HTR-8/SVneo (cell line): ENCODE data around the gene PKLR.
A peak's percentile ranks its signal among the peaks of the same experiment; 100 is the strongest.
"Not testable (repeated sequence)": the region's sequence is repeated elsewhere in the genome, so short reads cannot be mapped to it uniquely, and the experiment has no call there.

Experiments used
- DNase-seq: peaks from one replicate; pipeline ENCODE4 v3.0.0; 2011; ENCODE audit warnings: low spot score, mixed read lengths; ENCODE audit not compliant: insufficient read length
- FAIRE-seq: peaks from 2 replicates; lab custom pipeline; 2011; peaks lifted over from hg19 to GRCh38; lab: Jason Lieb, UNC

The PKLR gene

DNA sequence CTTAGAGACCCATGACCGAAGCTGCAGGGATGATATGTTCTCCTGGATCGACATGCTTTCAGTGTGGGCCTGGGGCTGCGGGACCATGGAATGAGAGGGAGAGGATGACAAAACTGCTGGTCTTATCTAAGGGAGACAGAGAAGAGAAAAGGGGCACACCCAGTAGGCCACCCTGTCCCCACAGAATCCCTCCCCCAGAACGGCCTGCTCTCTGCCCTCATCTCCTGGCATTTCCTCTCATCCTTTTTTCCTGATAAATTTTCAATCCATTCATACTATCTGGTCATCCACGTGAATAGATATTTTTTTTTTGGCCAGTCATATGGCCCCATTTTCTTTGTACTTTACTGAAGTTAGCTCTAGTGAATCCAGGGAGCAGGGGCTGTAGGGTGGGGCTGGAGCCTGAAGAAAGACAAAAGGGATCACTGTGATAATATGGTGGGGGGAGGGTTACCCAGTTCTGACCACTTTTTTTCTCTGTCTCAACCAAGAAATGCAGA is at the start of gene PKLR:
Gene PKLR (minus strand): TSS at position 97 of the 500 bp plus-strand sequence. CDS start 43 bp downstream, at position 54.
- no peak for DNase-seq
- FAIRE-seq: no peak

DNA sequence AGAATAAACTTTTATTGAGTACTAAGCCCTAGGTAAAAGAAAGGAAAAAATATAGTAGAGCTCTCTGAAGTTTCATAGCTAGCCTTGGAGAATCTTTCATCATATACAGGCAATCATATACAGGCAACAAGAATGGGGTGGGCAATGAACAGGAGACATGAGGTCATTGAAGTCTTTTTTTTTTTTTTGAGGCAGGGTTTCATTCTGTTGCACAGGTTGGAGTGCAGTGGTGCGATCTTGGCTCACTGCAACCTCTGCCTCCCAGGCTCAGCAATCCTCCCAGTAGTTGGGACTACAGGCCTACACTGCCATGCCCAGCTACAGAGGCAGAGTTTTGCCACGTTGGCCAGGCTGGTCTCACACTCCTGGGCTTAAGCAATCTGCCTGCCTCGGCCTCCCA is 41.6 kb upstream of the PKLR start:
- FAIRE-seq (no peak), DNase-seq (no peak)

DNA sequence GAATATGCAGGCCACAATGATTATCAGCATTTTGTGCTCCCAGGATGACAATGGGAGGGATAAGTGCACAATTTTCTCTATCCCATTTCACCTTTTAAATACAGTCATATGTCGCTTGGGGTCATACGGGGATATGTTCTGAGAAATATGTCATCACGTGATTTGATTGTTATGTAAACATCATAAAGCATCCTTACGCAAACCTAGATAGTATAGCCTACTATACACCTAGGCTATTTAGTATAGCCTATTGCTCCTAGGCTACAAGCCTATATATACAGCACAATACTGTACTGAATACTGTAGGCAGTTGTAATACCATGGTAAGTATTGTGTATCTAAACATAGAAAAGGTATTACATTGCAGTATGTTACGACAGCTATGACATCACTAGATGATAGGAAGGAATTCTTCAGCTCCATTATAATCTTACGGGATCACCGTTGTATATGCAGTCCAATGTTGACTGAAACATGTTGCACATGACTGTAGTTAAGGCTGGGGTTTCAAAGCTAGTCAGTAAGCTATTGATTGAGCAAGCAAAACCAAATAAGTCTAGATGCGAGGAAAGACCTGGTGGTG is 38.4 kb upstream of the PKLR start:
- FAIRE-seq (no peak), DNase-seq (no peak)

DNA sequence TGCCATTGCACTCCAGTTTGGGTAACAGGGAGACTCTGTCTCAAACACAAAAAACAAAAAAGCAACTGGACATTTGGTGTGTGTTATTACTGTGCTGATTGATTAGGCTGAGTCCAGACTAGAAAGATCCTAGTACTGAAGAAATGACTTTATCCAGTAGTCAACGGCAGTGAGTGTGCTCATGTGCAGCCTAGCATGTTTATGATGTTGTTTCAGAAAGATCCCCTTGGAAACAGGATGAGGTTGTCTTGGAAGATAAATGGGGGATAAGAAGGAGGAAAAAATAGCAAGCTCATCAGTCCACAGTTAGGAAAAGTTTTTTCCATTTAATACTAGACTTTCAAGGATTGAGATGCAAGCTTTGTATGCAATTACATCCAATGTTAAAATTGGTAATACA is 33.7 kb upstream of the PKLR start:
- FAIRE-seq (no peak), DNase-seq (no peak)

DNA sequence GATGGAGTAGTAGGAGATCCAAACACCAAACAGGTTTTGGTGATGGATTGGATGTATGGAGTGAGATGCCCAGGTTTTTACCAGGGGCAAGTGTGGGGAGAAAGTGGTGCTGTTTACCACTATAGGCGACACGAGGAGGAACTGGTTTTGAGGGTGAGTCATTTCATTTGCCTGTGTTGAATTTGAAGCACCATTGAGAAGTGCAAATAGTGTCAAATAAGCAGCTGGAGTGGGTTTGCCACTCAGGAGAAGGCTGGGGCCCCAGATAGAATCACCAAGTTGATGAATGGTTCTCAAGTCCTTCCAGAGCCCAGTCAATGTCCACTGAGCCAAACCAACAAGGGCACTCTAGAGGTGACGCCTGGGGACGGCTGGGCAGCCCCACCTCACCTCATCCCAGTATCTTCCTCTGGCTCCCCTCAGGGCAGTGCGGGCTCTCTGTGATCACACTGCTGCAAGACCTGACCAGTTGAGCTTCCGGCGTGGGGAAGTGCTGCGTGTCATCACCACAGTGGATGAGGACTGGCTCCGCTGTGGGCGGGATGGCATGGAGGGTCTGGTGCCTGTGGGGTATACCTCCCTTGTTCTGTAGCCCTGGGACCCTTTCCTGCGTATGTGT is 28.9 kb upstream of the PKLR start:
- DNase-seq (no peak), FAIRE-seq (no peak)

- FAIRE-seq, DNase-seq: not testable (repeated sequence)
Measured at GRCh38 chr1:155328856-155329255, 27.6 kb upstream of the PKLR start.

DNA sequence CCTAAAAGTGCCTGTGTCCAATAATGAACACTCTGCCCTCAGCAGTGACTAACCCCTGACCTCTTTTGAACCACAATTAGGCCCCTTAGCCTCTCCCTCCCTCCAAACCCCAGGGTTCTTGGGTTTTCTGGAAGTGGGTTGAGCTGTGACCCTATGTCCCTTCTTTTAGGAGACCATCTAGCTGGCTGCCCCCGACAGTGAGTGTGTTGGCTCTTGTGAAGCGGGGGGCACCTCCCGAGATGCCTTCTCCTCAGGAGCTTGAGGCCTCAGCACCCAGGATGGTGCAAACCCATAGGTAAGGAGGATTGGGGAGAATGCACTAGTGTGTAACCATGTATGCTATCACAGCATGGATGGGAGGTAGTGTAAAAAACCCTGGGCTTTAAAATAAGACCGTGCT is 26.7 kb upstream of the PKLR start:
- DNase-seq: no peak
- no peak for FAIRE-seq

GRCh38 chr1:155326631-155327037 is 25.4 kb upstream of the PKLR start:
- DNase-seq (no peak), FAIRE-seq (no peak)

DNA sequence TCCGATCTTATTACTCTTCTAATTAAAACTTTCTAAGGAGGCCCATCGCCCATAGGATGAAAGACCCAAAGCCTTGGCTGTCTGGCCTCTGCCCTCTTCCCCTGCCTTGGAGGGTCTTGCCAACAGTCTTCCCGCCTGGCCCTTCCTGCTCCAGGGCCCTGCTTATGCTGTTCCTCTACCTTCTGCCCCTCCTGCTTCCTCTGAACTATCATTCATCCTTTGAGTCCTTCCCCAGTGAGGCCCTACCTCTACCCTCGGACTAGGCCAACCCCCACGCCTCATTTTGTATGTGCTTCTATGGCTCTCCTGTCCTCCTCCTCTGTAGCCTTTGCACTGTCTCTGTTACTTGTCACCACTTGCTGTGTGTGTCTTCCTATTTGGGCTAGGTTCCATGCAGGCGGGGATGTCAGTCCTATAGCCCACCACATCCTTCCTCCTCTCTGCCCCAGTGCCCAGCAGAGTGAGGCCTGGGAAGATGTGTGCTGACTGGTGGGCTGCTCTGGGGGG is 24.8 kb upstream of the PKLR start:
- FAIRE-seq (no peak), DNase-seq (no peak)

- FAIRE-seq: no peak
- no peak for DNase-seq
Measured at GRCh38 chr1:155325603-155325893, 24.3 kb upstream of the PKLR start.

DNA sequence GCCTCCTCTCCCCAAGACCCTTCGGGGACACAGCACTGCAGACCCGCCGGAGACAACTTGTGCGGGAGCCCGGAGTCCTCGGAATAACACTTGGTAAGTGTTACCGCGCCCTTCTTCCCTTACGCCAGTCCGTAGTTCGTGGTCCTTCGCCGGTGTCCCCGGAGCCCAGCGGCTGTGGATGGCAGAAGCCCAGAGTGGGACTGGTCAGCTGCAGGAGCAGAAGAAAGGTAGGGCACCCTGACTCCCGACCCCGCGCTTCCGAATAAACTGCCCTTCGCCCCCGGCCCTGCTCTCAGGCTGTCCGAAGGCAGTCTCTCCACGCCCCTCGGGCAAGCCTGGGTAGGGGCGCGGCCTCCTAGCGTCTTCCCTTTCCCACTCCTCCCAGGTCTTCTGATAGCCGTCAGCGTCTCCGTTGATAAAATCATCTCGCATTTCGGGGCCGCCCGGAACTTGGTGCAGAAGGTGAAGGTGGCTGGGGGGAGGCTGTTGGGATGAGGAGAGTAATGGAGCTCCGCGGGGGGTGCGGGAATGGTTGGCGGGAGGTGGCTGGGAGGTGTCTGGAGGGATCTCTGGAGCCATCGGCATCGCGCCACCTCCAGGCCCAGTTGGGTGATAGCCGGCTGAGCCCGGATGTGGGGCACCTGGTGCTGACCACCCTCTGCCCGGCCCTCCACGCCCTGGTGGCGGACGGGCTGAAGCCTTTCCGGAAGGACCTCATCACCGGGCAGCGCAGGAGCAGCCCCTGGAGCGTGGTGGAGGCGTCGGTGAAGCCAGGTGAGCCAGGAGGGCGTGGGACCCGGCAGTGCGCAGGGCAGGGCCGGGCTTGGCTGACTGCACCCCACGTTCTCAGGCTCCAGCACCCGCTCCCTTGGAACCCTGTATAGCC is 23.7 kb upstream of the PKLR start:
- FAIRE-seq (no peak), DNase-seq (peak; percentile 49)

- FAIRE-seq (peak; percentile 69), DNase-seq (peak; percentile 95)
Measured at GRCh38 chr1:155324037-155324716, 22.9 kb upstream of the PKLR start.

GRCh38 chr1:155323729-155324036 is 22.4 kb upstream of the PKLR start:
- DNase-seq (peak; percentile 78), FAIRE-seq (peak; percentile 77)

- FAIRE-seq (peak; percentile 4), DNase-seq (peak; percentile 76)
Measured at GRCh38 chr1:155322953-155323728, 21.9 kb upstream of the PKLR start.

GRCh38 chr1:155322571-155322952 is 21.3 kb upstream of the PKLR start:
- DNase-seq (peak; percentile 19), FAIRE-seq (no peak)

- DNase-seq (no peak), FAIRE-seq (no peak)
Measured at GRCh38 chr1:155321639-155322503, 20.6 kb upstream of the PKLR start.

DNA sequence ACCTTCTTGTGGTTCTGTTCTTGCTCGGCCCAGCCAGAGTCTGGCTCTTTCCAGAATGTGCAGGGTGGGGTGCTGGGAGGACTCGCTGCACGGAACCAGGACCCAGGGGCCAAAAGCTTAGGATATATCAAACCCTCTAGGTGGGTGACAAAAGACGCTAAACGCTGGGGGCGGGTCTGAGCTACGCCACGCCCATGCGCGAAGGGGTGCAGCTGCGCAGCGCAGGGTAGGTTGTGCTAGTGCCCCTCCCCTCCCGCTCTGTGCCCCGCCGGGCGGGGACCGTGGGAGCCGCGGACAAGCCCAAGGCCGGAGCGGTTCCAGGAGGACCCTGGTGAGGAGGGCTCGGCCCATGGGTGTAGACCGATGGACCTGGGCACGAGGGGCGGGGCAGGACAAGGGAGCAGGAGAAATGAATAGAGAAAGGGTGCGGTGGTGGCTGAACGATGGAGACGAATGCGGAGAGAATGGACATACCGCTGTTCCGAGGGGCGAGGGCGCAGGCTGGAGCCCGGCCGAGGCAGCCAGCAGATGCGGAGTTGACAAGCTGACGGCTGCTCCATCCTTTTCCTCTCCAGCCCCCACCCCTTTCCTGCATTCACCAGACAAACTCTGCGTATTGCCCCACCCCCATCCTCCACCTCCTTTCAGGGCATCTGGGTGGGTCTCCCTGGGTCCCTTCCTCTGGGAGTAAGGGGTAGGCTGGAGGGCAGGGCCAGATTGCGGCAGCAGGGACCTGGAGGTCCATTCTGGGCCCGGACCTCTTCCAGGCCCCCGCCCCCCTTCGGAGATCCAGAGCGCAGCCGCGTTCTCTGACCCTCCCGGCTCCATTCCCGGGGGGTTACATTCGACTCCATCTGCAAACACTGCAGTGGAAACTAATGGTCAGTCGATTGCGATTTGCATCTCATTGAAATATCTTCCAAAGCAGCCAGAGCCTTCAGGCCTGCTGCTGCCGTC is 19.7 kb upstream of the PKLR start, which contains the start of gene RUSC1:
Gene RUSC1 (plus strand): TSS at position 234 of the 957 bp plus-strand sequence. CDS start 880 bp downstream, outside the sequence.
- DNase-seq (no peak), FAIRE-seq (no peak)

GRCh38 chr1:155320252-155320651 is 19.0 kb upstream of the PKLR start:
- no peak for DNase-seq
- FAIRE-seq: no peak
